Measurements from ENCODE around the gene LAMC2. TPM values are rescaled to one million over a fixed set of nuclear protein-coding genes. Genes with fewer than 3 reads are reported as not detected.

Gene LAMC2
- total and polyA plus RNA-seq, 2 of the 8 experiments (the other 6 are each of a cell fraction or from before 2014, with no cell fraction given): 4.6 to 12.9 TPM

GRCh38 chr1:183198463-183198862 is 12.4 kb downstream of the LAMC2 start:
- no peaks in the 10 kb centered on the region for H3K27me3 ChIP-seq (replicated peaks in 1 of 4; ENCODE audit: control insufficient read depth in 3 of 4, extremely low read depth in 1 of 4, insufficient read depth in 3 of 4, low read length in 3 of 4)
- H3K14ac ChIP-seq (ENCODE audit: insufficient read length): no peak overlapping the region
- H3K23ac ChIP-seq (ENCODE audit: insufficient read length): no peak overlapping the region
- POLR2A ChIA-PET (ENCODE audit: partially characterized antibody): no interaction called here
- DNase-seq (ENCODE audit: low read depth in 1 of 2, low spot score in 2 of 2) (no peak), FAIRE-seq (no peak)
- peak overlapping the region; percentile 78; the same call in 1 of the 2 replicates for H2BK20ac ChIP-seq (ENCODE audit: low read length)
- no peaks in the 10 kb centered on the region for H3K36me3 ChIP-seq (ENCODE audit: control insufficient read depth in 2 of 4, insufficient read depth in 4 of 4, low read length in 3 of 4)
- H2BK120ac ChIP-seq (replicated peaks; ENCODE audit: low read depth, low read length): no peak overlapping the region
- H4K20me1 ChIP-seq (replicated peaks in 1 of 2; ENCODE audit: control insufficient read depth in 1 of 2, insufficient read depth in 2 of 2, low read length in 2 of 2): no peaks in the 10 kb centered on the region
- no peak overlapping the region for H3K27ac ChIP-seq (ENCODE audit: low read depth, low read length)
- H3K4me3 ChIP-seq (ENCODE audit: extremely low read depth in 1 of 4, insufficient read depth in 2 of 4, low read depth in 3 of 4, low read length in 4 of 4): no peak overlapping the region
- CTCF ChIA-PET (ENCODE audit: partially characterized antibody): interaction anchor here (1.1 kb wide), 1 partner anchor 108 kb away, joined by 3 read pairs; no protein-coding TSS in a partner anchor
- 89% methylated on average over 9 of the region's 9 CpGs; no CpG with 5 or more reads in 1 of the 2 experiments for WGBS, 2 experiments (ENCODE audit: extremely low coverage in 1 of 2, insufficient coverage in 1 of 2, insufficient read length in 1 of 2, insufficient replicate concordance in 2 of 2, low coverage in 1 of 2, low lambda C conversion rate in 2 of 2, missing lambda C conversion rate in 1 of 2)
- peaks cover 5 to 9% (median 8%) of the 10 kb centered on the region in 4 experiments; a peak in 6 of 7 replicates for H3K4me1 ChIP-seq (replicated peaks in 1 of 4; ENCODE audit: control insufficient read depth in 3 of 4, insufficient read depth in 4 of 4, low read length in 3 of 4)
- H3K9ac ChIP-seq (replicated peaks in 1 of 4; ENCODE audit: extremely low read depth in 1 of 4, low read depth in 3 of 4, low read length in 3 of 4): no peak overlapping the region
- TF ChIP-seq CEBPB (IDR thresholded peaks at IDR 0.05; ENCODE audit: low read depth, low read length) (no peak), CBX5 (IDR thresholded peaks at IDR 0.05; ENCODE audit: low read depth, low read length) (no peak)
- no peak overlapping the region for H2BK12ac ChIP-seq (ENCODE audit: low read depth, low read length)
- no peak overlapping the region for H2BK5ac ChIP-seq (ENCODE audit: low read depth, low read length)
- no peaks in the 10 kb centered on the region; the same call in 1 of the 2 replicates for H3K23me2 ChIP-seq (ENCODE audit: low read depth, low read length)
- no peaks in the 10 kb centered on the region for H3K79me1 ChIP-seq (ENCODE audit: low read depth, low read length)
- H3K4me2 ChIP-seq (ENCODE audit: insufficient read depth in 1 of 2, low read depth in 2 of 2, low read length in 2 of 2): no peak overlapping the region
- no peak overlapping the region for H4K5ac ChIP-seq (ENCODE audit: insufficient read length, low read depth, low read length)
- no peak overlapping the region for H4K8ac ChIP-seq (ENCODE audit: extremely low read depth, insufficient read depth, low read length)
- no peak overlapping the region for H2AK5ac ChIP-seq (ENCODE audit: low read depth, low read length)
- peak overlapping the region; percentile 15 for H4K91ac ChIP-seq (replicated peaks; ENCODE audit: insufficient read length, low read length)
- no peak overlapping the region for H3K18ac ChIP-seq (ENCODE audit: extremely low read depth, low read length)
- H3K79me2 ChIP-seq (ENCODE audit: control insufficient read depth in 1 of 2, insufficient read depth in 2 of 2, low read length in 2 of 2): no peaks in the 10 kb centered on the region
- H3K9me3 ChIP-seq (ENCODE audit: insufficient read depth in 2 of 2, low read depth in 1 of 2, low read length in 1 of 2): no peaks in the 10 kb centered on the region
- H2BK15ac ChIP-seq (ENCODE audit: low read length): no peak overlapping the region
- no peak overlapping the region for H2AFZ ChIP-seq (ENCODE audit: low read length)
- no peak overlapping the region for H3K56ac ChIP-seq (replicated peaks; ENCODE audit: insufficient read length, low read depth, low read length)
- H3K4ac ChIP-seq (replicated peaks; ENCODE audit: insufficient read length, low read depth, low read length): no peak overlapping the region
